Endothelial cell of umbilical vein (primary cell): Measurements from ENCODE around the gene RALB. TPM values are rescaled to one million over a fixed set of nuclear protein-coding genes. Genes with fewer than 3 reads are reported as not detected.

Experiments used
- BruUV-seq: library from RNA; stranded (reverse); fragments of 400-500 nt; replicated peaks from 2 replicates; lab custom pipeline; 2021; lab: Mats Ljungman, UMichigan
- CTCF ChIA-PET: fragments of 300-600, 350-600 bp; sonication (Branson Sonifier 250); formaldehyde crosslinking; loops from one replicate; lab custom pipeline; 2021; ENCODE audit warnings: antibody characterized with exemption, inconsistent platforms; lab: Charles Lee
- POLR2A ChIA-PET: fragments of 300-600, 350-600 bp; sonication (Branson Sonifier 250); formaldehyde crosslinking; loops from one replicate; lab custom pipeline; 2021; ENCODE audit warnings: antibody characterized with exemption, inconsistent platforms; lab: Charles Lee
- DNase-seq: peaks from one replicate; pipeline ENCODE4 v3.0.0-alpha.2; 2011; ENCODE audit warnings: low read depth, low spot score
- FAIRE-seq: peaks from 2 replicates; lab custom pipeline; 2011; peaks lifted over from hg19 to GRCh38; lab: Jason Lieb, UNC
- H2AFZ ChIP-seq: 2 replicates; pipeline ENCODE4 v1.6.0; 2012; ENCODE audit warnings: low read depth, low read length, control low read depth, inconsistent platforms
- H3K27ac ChIP-seq: 2 replicates; pipeline ENCODE4 v1.5.1; 2011; ENCODE audit warnings: low read depth, mild to moderate bottlenecking, control low read depth, low read length, moderate library complexity; ENCODE audit not compliant: insufficient read depth
- H3K27me3 ChIP-seq, 2 experiments: 2 replicates each; pipeline versions ENCODE4 v1.6.0 to v1.6.1; 2011; ENCODE audit warnings: low read length in 2 of 2, mixed read lengths in 1 of 2; ENCODE audit not compliant: control insufficient read depth in 2 of 2, insufficient read depth in 2 of 2
- H3K36me3 ChIP-seq, 2 experiments: 2 replicates in 1 of 2; 3 replicates in 1 of 2; pipeline ENCODE4 v1.5.1; 2011; ENCODE audit warnings: low read length in 2 of 2, mild to moderate bottlenecking in 1 of 2, moderate library complexity in 1 of 2; ENCODE audit not compliant: control insufficient read depth in 2 of 2, insufficient read depth in 2 of 2; ENCODE audit errors: extremely low read depth in 1 of 2
- H3K4me1 ChIP-seq: 3 replicates; pipeline ENCODE4 v1.5.1; 2011; ENCODE audit warnings: mild to moderate bottlenecking, low read length; ENCODE audit not compliant: control insufficient read depth, insufficient read depth; ENCODE audit errors: extremely low read depth
- H3K4me2 ChIP-seq: 2 replicates; pipeline ENCODE4 v1.6.1; 2011; ENCODE audit warnings: low read length, control low read depth, mixed read lengths; ENCODE audit not compliant: insufficient read depth
- H3K4me3 ChIP-seq, 3 experiments: fragments of 200-600 bp in 1 of 3; sonication (generic), shearing (Covaris generic) in 1 of 3; replicated peaks in 1 of 3; 2 replicates each; pipeline ENCODE4 v1.5.1; 2011 to 2016; ENCODE audit warnings: control low read depth in 3 of 3, low read length in 3 of 3, mild to moderate bottlenecking in 2 of 3, inconsistent platforms in 1 of 3, low read depth in 1 of 3, moderate library complexity in 1 of 3; ENCODE audit not compliant: insufficient read depth in 1 of 3
- H3K79me2 ChIP-seq: 2 replicates; pipeline ENCODE4 v1.6.0; 2012; ENCODE audit warnings: low read length, inconsistent platforms; ENCODE audit not compliant: control insufficient read depth, insufficient read depth
- H3K9ac ChIP-seq: replicated peaks from 2 replicates; pipeline ENCODE3; 2011; ENCODE audit warnings: low read length, control low read depth; ENCODE audit not compliant: insufficient read depth; ENCODE audit errors: extremely low read depth
- H3K9me1 ChIP-seq: replicated peaks from 3 replicates; pipeline ENCODE4 v1.6.0; 2011; ENCODE audit warnings: mild to moderate bottlenecking, low read length; ENCODE audit not compliant: control insufficient read depth, insufficient read depth; ENCODE audit errors: extremely low read depth
- H3K9me3 ChIP-seq: replicated peaks from 2 replicates; pipeline ENCODE4 v1.5.1; 2012; ENCODE audit warnings: low read length, inconsistent platforms; ENCODE audit not compliant: control insufficient read depth, insufficient read depth
- H4K20me1 ChIP-seq: replicated peaks from 2 replicates; pipeline ENCODE3; 2011; ENCODE audit warnings: mild to moderate bottlenecking, low read length; ENCODE audit not compliant: control insufficient read depth, insufficient read depth; ENCODE audit errors: extremely low read depth
- CTCF ChIP-seq, 2 donors: IDR thresholded peaks; 1 replicate in 1 of 2; 2 replicates in 1 of 2; pipeline ENCODE4 v1.5.1; 2011; ENCODE audit warnings: low read length in 2 of 2, mild to moderate bottlenecking in 2 of 2, moderate library complexity in 2 of 2, control low read depth in 1 of 2, inconsistent platforms in 1 of 2, low read depth in 1 of 2; ENCODE audit not compliant: insufficient read depth in 1 of 2; ENCODE audit errors: extremely low read depth in 1 of 2
- EZH2 ChIP-seq: IDR thresholded peaks from 2 replicates; pipeline ENCODE4 v1.6.1; 2012; ENCODE audit warnings: borderline replicate concordance, low read depth, mild to moderate bottlenecking, moderate library complexity, low read length, inconsistent platforms; ENCODE audit not compliant: severe bottlenecking
- FOS ChIP-seq: IDR thresholded peaks from 2 replicates; pipeline ENCODE4 v1.6.1; 2011; ENCODE audit warnings: mild to moderate bottlenecking, low read length, moderate library complexity, borderline replicate concordance; ENCODE audit not compliant: insufficient read depth
- GATA2 ChIP-seq: IDR thresholded peaks from 2 replicates; pipeline ENCODE4 v1.7.0; 2011; ENCODE audit warnings: low read depth, mild to moderate bottlenecking, moderate library complexity, mixed read lengths, low read length; ENCODE audit not compliant: insufficient read length, insufficient read depth
- JUN ChIP-seq: IDR thresholded peaks from 2 replicates; pipeline ENCODE4 v1.6.1; 2011; ENCODE audit warnings: borderline replicate concordance, low read depth; ENCODE audit not compliant: insufficient read length, insufficient read depth
- MAX ChIP-seq: IDR thresholded peaks from 2 replicates; pipeline ENCODE4 v1.6.1; 2011; ENCODE audit not compliant: insufficient read depth, insufficient read length
- MYC ChIP-seq: IDR thresholded peaks from one replicate; pipeline ENCODE4 v1.6.1; 2011; ENCODE audit warnings: mild to moderate bottlenecking, low read depth, low read length
- POLR2A ChIP-seq: IDR thresholded peaks from 2 replicates; pipeline ENCODE4 v1.6.1; 2012; ENCODE audit warnings: low read depth, mild to moderate bottlenecking, control low read depth, low read length
- POLR2AphosphoS5 ChIP-seq: IDR thresholded peaks from 2 replicates; pipeline ENCODE4 v1.6.1; 2012; ENCODE audit warnings: low read depth, mild to moderate bottlenecking, control low read depth, low read length, moderate library complexity; ENCODE audit not compliant: insufficient read depth
- dilution Hi-C: fragments of 300-500 bp; cut with MboI; formaldehyde crosslinking; loops from one replicate; pipeline ENCODE4 v1.15.0; 2019; ENCODE audit warnings: low sequenced_read_pairs; ENCODE audit not compliant: extremely low pct_ligation_motif_present
- intact Hi-C: fragments of 100-400 bp; cut with micrococcal nuclease; formaldehyde crosslinking; loops from one replicate; pipeline ENCODE4 v1.10.0; 2022
- polyA plus RNA-seq, 4 experiments: library from polyadenylated mRNA; depleted of rRNA in 3 of 4; stranded (reverse) in 3 of 4; unstranded in 1 of 4; fragments of >200 nt; gene quantifications; 2 replicates each; pipeline versions ENCODE4 v1.2.1 to v1.2.3, GENCODE V29; 2011 to 2012; ENCODE audit warnings: missing spikeins in 1 of 4
- total RNA-seq: library from RNA; stranded (reverse); gene quantifications from 2 replicates; pipeline ENCODE4 v1.2.3, GENCODE V29; 2021

The RALB gene
- total and polyA plus RNA-seq, 2 donors (not counting 3 experiments of a cell fraction or from before 2014, with no cell fraction given): 105 to 115 TPM

GRCh38 chr2:120331903-120332302 is 79.3 kb downstream of the RALB start:
- ChIA-PET CTCF (interaction anchor here (1.1 to 1.6 kb wide), 4 partner anchors 11 to 349 kb away, joined by 3 to 8 read pairs (median 4); no protein-coding TSS in a partner anchor), POLR2A (no interaction called here)
- DNase-seq: no peak
- Histone ChIP-seq H3K9me3 (no peaks in the 10 kb centered on the region), H2AFZ (no peak overlapping the region), H3K9ac (no peak overlapping the region), H3K27me3 (peaks cover 2 to 9% of the 10 kb centered on the region in 2 experiments), H3K4me1 (no peaks in the 10 kb centered on the region), H4K20me1 (no peaks in the 10 kb centered on the region), H3K4me2 (no peak overlapping the region), H3K4me3 (no peak overlapping the region), H3K79me2 (no peaks in the 10 kb centered on the region), H3K36me3 (no peaks in the 10 kb centered on the region), H3K9me1 (no peaks in the 10 kb centered on the region), H3K27ac (no peak overlapping the region)
- dilution Hi-C loops: no loop called here
- no TSS peak for BruUV-seq
- TF ChIP-seq FOS: no peak
- no peak for TF ChIP-seq CTCF (IDR thresholded peaks at IDR 0.05; ENCODE audit: extremely low read depth in 1 of 2, insufficient read depth in 1 of 2, low read depth in 1 of 2, low read length in 2 of 2)
- TF ChIP-seq MAX: no peak
- TF ChIP-seq JUN: no peak
- TF ChIP-seq POLR2A: no peak
- TF ChIP-seq EZH2: no peak
- no peak for TF ChIP-seq GATA2
- no peak for TF ChIP-seq MYC
- TF ChIP-seq POLR2AphosphoS5: no peak
- intact Hi-C loops: no loop called here
- FAIRE-seq: no peak
